ENCODE data around the gene BAIAP2L1.

Gene BAIAP2L1

GRCh38 chr7:98334081-98334480 is 66.8 kb downstream of the BAIAP2L1 start:
- DNase-seq (ENCODE audit: extremely low read depth, low read depth): no peak
- no peak overlapping the region for H3K4me3 ChIP-seq (replicated peaks; ENCODE audit: low read depth, low read length)
- no peak for TF ChIP-seq CTCF (IDR thresholded peaks at IDR 0.05; ENCODE audit: low read depth, low read length, missing control alignments)

GRCh38 chr7:98330926-98331529 is 69.9 kb downstream of the BAIAP2L1 start:
- no peak for DNase-seq (ENCODE audit: extremely low read depth, low read depth)
- H3K4me3 ChIP-seq (replicated peaks; ENCODE audit: low read depth, low read length): no peak overlapping the region
- no peak for TF ChIP-seq CTCF (IDR thresholded peaks at IDR 0.05; ENCODE audit: low read depth, low read length, missing control alignments)

DNA sequence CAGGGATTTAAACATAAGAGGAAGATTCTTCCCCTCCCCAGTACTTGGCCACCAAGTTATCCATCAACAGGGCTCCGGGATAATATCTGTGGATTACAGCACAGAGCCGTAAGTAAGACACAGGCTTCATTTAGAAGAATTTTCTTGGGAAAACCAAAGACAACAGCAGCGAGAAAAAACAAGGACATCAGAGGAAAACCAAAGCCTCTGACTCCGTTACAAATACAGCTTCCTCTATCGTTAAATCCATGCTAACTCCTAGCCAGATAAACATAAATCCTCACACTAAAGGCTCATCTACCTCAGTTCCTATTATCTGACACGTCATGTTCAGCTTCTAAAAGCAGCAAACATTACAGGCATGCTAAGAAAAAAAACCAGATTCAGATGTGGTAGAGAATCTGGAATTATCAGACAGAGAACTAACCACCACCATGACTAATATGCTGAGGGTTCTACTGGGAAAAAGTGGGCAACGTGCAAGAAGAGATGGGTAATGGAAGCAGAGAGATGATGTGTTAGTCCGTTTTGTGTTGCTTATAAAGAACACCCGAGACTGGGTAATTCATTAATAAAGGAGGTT is 71.0 kb downstream of the BAIAP2L1 start:
- no peak overlapping the region for H3K4me3 ChIP-seq (replicated peaks; ENCODE audit: low read depth, low read length)
- DNase-seq (ENCODE audit: extremely low read depth, low read depth): no peak
- no peak for TF ChIP-seq CTCF (IDR thresholded peaks at IDR 0.05; ENCODE audit: low read depth, low read length, missing control alignments)

- no peak for DNase-seq (ENCODE audit: extremely low read depth, low read depth)
- no peak for TF ChIP-seq CTCF (IDR thresholded peaks at IDR 0.05; ENCODE audit: low read depth, low read length, missing control alignments)
- no peak overlapping the region for H3K4me3 ChIP-seq (replicated peaks; ENCODE audit: low read depth, low read length)
Observed at GRCh38 chr7:98329100-98329790, 71.6 kb downstream of the BAIAP2L1 start.

- no peak for TF ChIP-seq CTCF (IDR thresholded peaks at IDR 0.05; ENCODE audit: low read depth, low read length, missing control alignments)
- H3K4me3 ChIP-seq (replicated peaks; ENCODE audit: low read depth, low read length): no peak overlapping the region
- no peak for DNase-seq (ENCODE audit: extremely low read depth, low read depth)
Observed at GRCh38 chr7:98324782-98325181, 76.1 kb downstream of the BAIAP2L1 start.

- DNase-seq (ENCODE audit: extremely low read depth, low read depth): no peak
- TF ChIP-seq CTCF (IDR thresholded peaks at IDR 0.05; ENCODE audit: low read depth, low read length, missing control alignments): no peak
- no peak overlapping the region for H3K4me3 ChIP-seq (replicated peaks; ENCODE audit: low read depth, low read length)
Observed at GRCh38 chr7:98323597-98324322, 77.1 kb downstream of the BAIAP2L1 start.

All from HFF-Myc (cell line).